CD14-positive monocyte (primary cell): ENCODE results near the gene ROR1. TPM values are rescaled to one million over a fixed set of nuclear protein-coding genes. Genes with fewer than 3 reads are reported as not detected.
"Not testable (repeated sequence)": the region's sequence is repeated elsewhere in the genome, so short reads cannot be mapped to it uniquely, and the experiment has no call there.

ENCODE experiments used
- DNase-seq, 3 donors: peaks; one replicate each; pipeline ENCODE4 v3.0.0-alpha.2; 2011 to 2022
- H2AFZ ChIP-seq: 2 replicates; pipeline ENCODE4 v1.6.0; 2012; ENCODE audit warnings: mild to moderate bottlenecking, low read depth, low read length, inconsistent platforms; ENCODE audit not compliant: insufficient read depth, poor library complexity, severe bottlenecking
- H3K27ac ChIP-seq, 2 donors: 1 replicate in 1 of 2; 2 replicates in 1 of 2; pipeline ENCODE4 v1.5.1; 2012 to 2013; ENCODE audit warnings: low read length in 2 of 2, control low read depth in 1 of 2, inconsistent platforms in 1 of 2, low read depth in 1 of 2, mild to moderate bottlenecking in 1 of 2
- H3K27me3 ChIP-seq, 2 donors: one replicate each; pipeline versions ENCODE4 v1.6.0 to v1.6.1; 2011 to 2013; ENCODE audit warnings: low read length in 2 of 2; ENCODE audit not compliant: control insufficient read depth in 2 of 2, insufficient read depth in 2 of 2
- H3K36me3 ChIP-seq, 2 donors: replicated peaks in 1 of 2; 1 replicate in 1 of 2; 2 replicates in 1 of 2; pipeline versions ENCODE4 v1.5.1 to v1.6.1; 2012 to 2013; ENCODE audit warnings: low read length in 2 of 2, control low read depth in 1 of 2, inconsistent platforms in 1 of 2, mild to moderate bottlenecking in 1 of 2; ENCODE audit not compliant: insufficient read depth in 2 of 2, control insufficient read depth in 1 of 2
- H3K4me1 ChIP-seq, 2 donors: 1 replicate in 1 of 2; 2 replicates in 1 of 2; pipeline versions ENCODE4 v1.5.1 to v1.6.1; 2012 to 2013; ENCODE audit warnings: low read length in 2 of 2, control low read depth in 1 of 2, inconsistent platforms in 1 of 2, mild to moderate bottlenecking in 1 of 2, moderate library complexity in 1 of 2; ENCODE audit not compliant: insufficient read depth in 2 of 2, control insufficient read depth in 1 of 2
- H3K4me2 ChIP-seq: replicated peaks from 2 replicates; pipeline ENCODE3; 2012; ENCODE audit warnings: low read length, moderate library complexity, mild to moderate bottlenecking; ENCODE audit not compliant: poor library complexity, severe bottlenecking; ENCODE audit errors: extremely low read depth
- H3K4me3 ChIP-seq, 3 experiments: fragments of 200-600 bp in 1 of 3; sonication (generic) in 1 of 3; replicated peaks in 1 of 3; 1 replicate in 2 of 3; 2 replicates in 1 of 3; pipeline ENCODE4 v1.5.1; 2011 to 2013; ENCODE audit warnings: low read length in 3 of 3, mild to moderate bottlenecking in 3 of 3, control low read depth in 2 of 3, low read depth in 2 of 3, inconsistent platforms in 1 of 3, moderate library complexity in 1 of 3
- H3K79me2 ChIP-seq: 2 replicates; pipeline ENCODE4 v1.6.0; 2012; ENCODE audit warnings: mild to moderate bottlenecking, control low read depth, inconsistent platforms, low read length, moderate library complexity; ENCODE audit not compliant: insufficient read depth
- H3K9ac ChIP-seq: 2 replicates; pipeline ENCODE4 v1.6.0; 2017; ENCODE audit warnings: low read length, mild to moderate bottlenecking; ENCODE audit not compliant: insufficient read depth, poor library complexity, severe bottlenecking
- H3K9me3 ChIP-seq, 2 donors: replicated peaks in 1 of 2; 1 replicate in 1 of 2; 2 replicates in 1 of 2; pipeline versions ENCODE4 v1.5.1 to v1.6.1; 2012 to 2013; ENCODE audit warnings: low read length in 2 of 2, control low read depth in 1 of 2; ENCODE audit not compliant: control insufficient read depth in 1 of 2, insufficient read depth in 1 of 2
- H4K20me1 ChIP-seq: 2 replicates; pipeline ENCODE4 v1.6.0; 2012; ENCODE audit warnings: mild to moderate bottlenecking, low read length, control low read depth, moderate library complexity; ENCODE audit not compliant: insufficient read depth
- H3K27ac Mint-ChIP-seq, 7 donors: one replicate each; pipeline ENCODE4 v1.8.0; 2020; ENCODE audit warnings: mild to moderate bottlenecking in 7 of 7, mixed read lengths in 7 of 7, moderate library complexity in 6 of 7, inconsistent platforms in 2 of 7
- H3K27me3 Mint-ChIP-seq, 3 donors: one replicate each; pipeline ENCODE4 v1.8.0; 2021 to 2022; ENCODE audit warnings: low read depth in 3 of 3, mild to moderate bottlenecking in 3 of 3, mixed read lengths in 3 of 3, moderate library complexity in 3 of 3, inconsistent platforms in 1 of 3
- H3K36me3 Mint-ChIP-seq, 2 donors: one replicate each; pipeline ENCODE4 v1.8.0; 2020; ENCODE audit warnings: mixed read lengths in 2 of 2, inconsistent platforms in 1 of 2, mild to moderate bottlenecking in 1 of 2
- H3K4me1 Mint-ChIP-seq: one replicate; pipeline ENCODE4 v1.8.0; 2020; ENCODE audit warnings: mild to moderate bottlenecking, mixed read lengths
- H3K4me3 Mint-ChIP-seq, 2 donors: one replicate each; pipeline ENCODE4 v1.8.0; 2020; ENCODE audit warnings: mild to moderate bottlenecking in 2 of 2, mixed read lengths in 2 of 2, moderate library complexity in 1 of 2
- H3K9me3 Mint-ChIP-seq, 7 donors: one replicate each; pipeline ENCODE4 v1.8.0; 2020 to 2022; ENCODE audit warnings: mixed read lengths in 7 of 7, mild to moderate bottlenecking in 6 of 7, moderate library complexity in 6 of 7, inconsistent platforms in 2 of 7
- WGBS: methylation state at CpG from one replicate; pipeline ENCODE4 v1.1.5; 2013; ENCODE audit warnings: missing lambda C conversion rate; ENCODE audit not compliant: insufficient coverage; 5-methylcytosine and 5-hydroxymethylcytosine counted together
- intact Hi-C, 2 donors: fragments of 100-400 bp; cut with micrococcal nuclease; formaldehyde crosslinking; loops; one replicate each; pipeline versions ENCODE4 v1.15.0 to v1.15.1; 2023
- polyA plus RNA-seq, 3 donors: library from polyadenylated mRNA; depleted of rRNA in 1 of 3; unstranded in 2 of 3; stranded (reverse) in 1 of 3; fragments of 300-500 nt in 2 of 3; fragments of >200 nt in 1 of 3; fragmentation: Illumina TruSeq in 2 of 3; gene quantifications; 1 replicate in 2 of 3; 2 replicates in 1 of 3; pipeline ENCODE4 v1.2.3, GENCODE V29; 2012 to 2021
- TF ChIP-seq, protein P1 (sequence below): fragments of 200-600 bp; IDR thresholded peaks from one replicate; pipeline ENCODE4 v1.8.0; 2022; ENCODE audit warnings: antibody characterized with exemption, mild to moderate bottlenecking

ROR1 gene
- polyA plus RNA-seq, 3 donors, result not detected

DNA sequence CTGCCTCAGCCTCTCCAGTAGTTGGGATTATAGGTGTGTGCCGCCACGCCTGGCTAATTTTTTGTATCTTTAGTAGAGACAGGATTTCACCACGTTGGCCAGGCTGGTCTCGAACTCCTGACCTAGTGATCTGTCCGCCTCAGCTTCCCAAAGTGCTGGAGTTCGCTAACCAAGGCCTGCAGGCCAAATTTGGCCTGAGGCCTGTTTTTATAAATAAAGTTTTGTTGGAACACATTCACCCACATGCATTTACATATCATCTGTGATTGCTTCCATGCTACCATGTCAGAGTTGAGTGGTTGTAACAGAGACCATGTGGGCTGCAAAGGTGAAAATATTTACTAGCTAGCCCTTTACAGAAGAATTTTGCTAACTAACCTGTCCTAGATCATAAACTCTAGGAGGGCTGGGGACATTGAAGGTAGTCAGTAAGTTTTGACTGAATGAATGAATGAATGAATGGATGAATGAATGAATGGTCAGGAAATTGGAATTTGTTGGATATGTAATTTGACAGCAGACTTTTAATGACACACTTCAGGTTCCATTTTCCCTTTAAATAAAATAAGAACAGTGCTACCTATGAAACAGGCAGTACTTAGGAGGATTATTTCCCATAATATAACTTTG lies 38.4 kb downstream of the ROR1 start:
- H3K9ac ChIP-seq, result no peak overlapping the region
- no peaks in the 10 kb centered on the region for H3K4me1 ChIP-seq
- WGBS, result 100% methylated on average over 2 of the region's 6 CpGs
- intact Hi-C loops, result no loop called here
- Mint-ChIP-seq H3K27ac (no peak overlapping the region), H3K27me3 (peaks cover 0 to 2% (median 0%) of the 10 kb centered on the region in 3 donors), H3K4me3 (no peak overlapping the region), H3K4me1 (no peaks in the 10 kb centered on the region), H3K36me3 (no peaks in the 10 kb centered on the region), H3K9me3 (peaks cover 0 to 9% (median 3%) of the 10 kb centered on the region in 7 donors)
- H3K36me3 ChIP-seq, result no peaks in the 10 kb centered on the region
- no peaks in the 10 kb centered on the region for H4K20me1 ChIP-seq
- no peak for DNase-seq
- no peak overlapping the region for H3K4me3 ChIP-seq
- H3K79me2 ChIP-seq, result no peaks in the 10 kb centered on the region
- no peaks in the 10 kb centered on the region for H3K9me3 ChIP-seq
- H3K27me3 ChIP-seq, result no peaks in the 10 kb centered on the region
- H2AFZ ChIP-seq, result no peak overlapping the region
- TF ChIP-seq, protein P1, sequence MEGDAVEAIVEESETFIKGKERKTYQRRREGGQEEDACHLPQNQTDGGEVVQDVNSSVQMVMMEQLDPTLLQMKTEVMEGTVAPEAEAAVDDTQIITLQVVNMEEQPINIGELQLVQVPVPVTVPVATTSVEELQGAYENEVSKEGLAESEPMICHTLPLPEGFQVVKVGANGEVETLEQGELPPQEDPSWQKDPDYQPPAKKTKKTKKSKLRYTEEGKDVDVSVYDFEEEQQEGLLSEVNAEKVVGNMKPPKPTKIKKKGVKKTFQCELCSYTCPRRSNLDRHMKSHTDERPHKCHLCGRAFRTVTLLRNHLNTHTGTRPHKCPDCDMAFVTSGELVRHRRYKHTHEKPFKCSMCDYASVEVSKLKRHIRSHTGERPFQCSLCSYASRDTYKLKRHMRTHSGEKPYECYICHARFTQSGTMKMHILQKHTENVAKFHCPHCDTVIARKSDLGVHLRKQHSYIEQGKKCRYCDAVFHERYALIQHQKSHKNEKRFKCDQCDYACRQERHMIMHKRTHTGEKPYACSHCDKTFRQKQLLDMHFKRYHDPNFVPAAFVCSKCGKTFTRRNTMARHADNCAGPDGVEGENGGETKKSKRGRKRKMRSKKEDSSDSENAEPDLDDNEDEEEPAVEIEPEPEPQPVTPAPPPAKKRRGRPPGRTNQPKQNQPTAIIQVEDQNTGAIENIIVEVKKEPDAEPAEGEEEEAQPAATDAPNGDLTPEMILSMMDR, result no peak
- no peak overlapping the region for H3K27ac ChIP-seq
- no peak overlapping the region for H3K4me2 ChIP-seq

DNA sequence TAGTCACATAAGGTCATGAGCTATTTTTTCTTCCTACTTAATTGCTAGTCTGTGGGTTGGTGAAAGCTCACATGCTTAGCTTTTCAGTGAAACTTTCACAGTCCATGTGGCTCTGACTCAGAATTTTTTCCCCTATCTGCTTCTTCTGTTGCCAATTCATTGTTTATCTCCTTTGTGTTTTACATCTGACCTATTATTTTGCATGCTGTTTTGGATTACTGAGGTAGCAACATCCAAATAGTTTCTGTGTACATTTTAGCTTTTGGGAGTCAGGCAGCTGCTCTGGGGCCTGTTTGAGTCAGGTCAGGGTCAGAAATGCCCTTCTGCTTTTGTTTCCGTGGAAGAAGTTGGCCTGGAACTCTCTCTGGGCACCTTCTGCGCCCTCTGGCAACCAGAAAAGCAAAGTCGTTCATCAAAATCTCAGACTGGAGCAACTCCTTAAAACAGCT lies 40.0 kb downstream of the ROR1 start:
- Mint-ChIP-seq H3K4me3 (no peak overlapping the region), H3K9me3 (peaks cover 0 to 8% (median 4%) of the 10 kb centered on the region in 7 donors), H3K27me3 (peaks cover 0 to 5% (median 2%) of the 10 kb centered on the region in 3 donors), H3K27ac (no peak overlapping the region), H3K4me1 (no peaks in the 10 kb centered on the region), H3K36me3 (no peaks in the 10 kb centered on the region)
- Histone ChIP-seq H2AFZ (no peak overlapping the region), H3K4me2 (no peak overlapping the region), H3K4me1 (no peaks in the 10 kb centered on the region), H3K9me3 (no peaks in the 10 kb centered on the region), H3K9ac (no peak overlapping the region), H3K27ac (no peak overlapping the region), H3K36me3 (no peaks in the 10 kb centered on the region), H3K27me3 (no peaks in the 10 kb centered on the region), H3K4me3 (no peak overlapping the region), H3K79me2 (no peaks in the 10 kb centered on the region), H4K20me1 (no peaks in the 10 kb centered on the region)
- 85% methylated on average over 3 of the region's 3 CpGs for WGBS
- TF ChIP-seq, protein P1, result no peak
- intact Hi-C loops, result no loop called here
- no peak for DNase-seq

DNA sequence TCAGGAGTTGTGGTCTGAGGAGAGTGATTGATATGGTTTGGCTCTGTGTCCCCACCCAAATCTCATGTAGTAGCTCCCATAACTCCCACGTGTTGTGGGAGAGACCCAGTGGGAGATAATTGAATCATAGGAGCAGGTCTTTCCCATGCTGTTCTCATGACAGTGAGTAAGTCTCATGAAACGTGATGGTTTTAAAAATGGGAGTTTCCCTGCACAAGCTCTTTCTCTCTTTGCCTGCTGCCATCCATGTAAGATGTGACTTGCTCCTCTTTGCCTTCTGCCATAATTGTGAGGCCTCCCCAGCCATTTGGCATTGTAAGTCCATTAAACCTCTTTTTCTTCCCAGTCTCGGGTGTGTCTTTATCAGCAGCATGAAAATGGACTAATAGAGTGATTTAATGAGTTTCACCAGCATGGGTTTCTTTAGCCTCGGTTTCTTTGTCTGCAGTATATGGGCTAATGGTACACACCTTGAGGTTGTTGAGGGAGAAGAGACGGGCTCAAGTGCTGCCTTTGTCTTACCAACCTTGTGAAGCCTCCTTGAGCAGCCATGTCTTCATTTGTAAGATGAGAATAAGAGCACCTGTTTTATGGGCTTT lies 42.5 kb downstream of the ROR1 start:
- H3K36me3 Mint-ChIP-seq, H3K9ac ChIP-seq, H3K27ac Mint-ChIP-seq, H3K4me3 Mint-ChIP-seq, H2AFZ ChIP-seq, H3K36me3 ChIP-seq, H3K9me3 ChIP-seq, H3K27me3 Mint-ChIP-seq, DNase-seq, H3K9me3 Mint-ChIP-seq, H3K79me2 ChIP-seq, H3K4me1 Mint-ChIP-seq, H3K27ac ChIP-seq, H4K20me1 ChIP-seq, H3K4me2 ChIP-seq, H3K4me3 ChIP-seq, intact Hi-C loops, H3K4me1 ChIP-seq, H3K27me3 ChIP-seq: not testable (repeated sequence)
- WGBS, result 95% methylated on average over 4 of the region's 5 CpGs
